Stimulated activated CD4-positive, alpha-beta T cell treated with anti-CD3 and anti-CD28 coated beads, Interleukin-2, amount 100 ng/mL, for 4 hours (primary cell): ENCODE data around the gene SMIM9.
"Not testable (repeated sequence)": the region's sequence is repeated elsewhere in the genome, so short reads cannot be mapped to it uniquely, and the experiment has no call there.

ENCODE experiments used
- DNase-seq: peaks from one replicate; pipeline ENCODE4 v3.0.0-alpha.2; 2020; ENCODE audit warnings: low read depth

Gene SMIM9

DNA sequence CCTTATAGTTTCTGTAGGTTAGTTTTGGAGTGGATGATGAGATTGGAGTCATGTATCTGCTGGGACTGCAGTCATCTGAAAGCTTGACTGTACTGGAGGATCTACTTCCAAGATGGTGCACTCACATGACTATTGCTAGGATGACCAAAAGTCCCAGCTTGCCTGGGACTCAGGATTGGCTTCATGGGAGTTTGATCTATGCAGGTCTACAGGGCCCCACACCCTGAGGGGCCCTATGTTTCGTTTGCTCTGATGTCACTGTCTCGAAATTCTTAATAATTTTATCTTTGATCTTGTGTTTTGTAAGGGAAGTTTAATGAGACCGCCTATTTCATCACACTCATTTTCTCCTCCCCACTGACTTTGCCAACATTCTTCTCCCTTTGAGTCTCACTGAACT is at the start of gene SMIM9:
Gene SMIM9 (minus strand): TSS at position 101 of the 400 bp plus-strand sequence. CDS start 3,806 bp downstream, outside the sequence.
- no peak for DNase-seq

DNA sequence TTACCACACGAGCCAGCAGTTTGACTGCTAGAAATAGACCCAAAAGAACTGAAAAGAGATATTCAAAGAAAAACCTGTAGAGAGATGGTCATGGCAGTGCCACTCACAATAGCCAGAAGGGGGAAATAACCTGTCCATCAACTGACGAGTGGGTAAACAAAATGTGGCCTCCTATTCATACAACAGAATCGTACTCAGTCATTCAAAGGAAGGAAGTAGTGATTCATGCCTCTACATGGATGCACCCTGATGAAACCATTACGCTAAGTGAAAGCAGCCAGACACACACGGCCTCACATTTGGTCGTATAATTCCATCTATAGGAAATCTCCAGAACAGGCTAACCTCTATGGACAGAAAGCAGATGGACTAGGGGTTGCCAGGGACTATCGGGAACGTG is 49.6 kb upstream of the SMIM9 start:
- DNase-seq: not testable (repeated sequence)

DNA sequence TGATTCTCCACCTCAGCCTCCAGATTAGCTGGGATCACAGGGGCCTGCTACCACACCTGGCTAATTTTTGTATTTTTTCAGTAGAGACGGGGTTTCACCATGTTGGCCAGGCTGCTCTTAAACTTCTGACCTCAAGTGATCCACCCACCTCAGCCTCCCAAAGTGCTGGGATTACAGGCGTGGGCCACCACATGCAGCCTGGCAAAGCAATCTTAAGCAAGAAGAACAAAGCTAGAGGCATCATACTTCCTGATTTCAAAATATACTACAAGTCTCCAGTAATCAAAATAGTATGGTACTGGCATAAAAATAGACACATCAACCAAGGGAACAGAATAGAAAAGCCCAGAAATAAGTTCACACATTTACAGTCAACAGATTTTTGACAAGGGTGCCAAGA is 38.9 kb upstream of the SMIM9 start:
- no peak for DNase-seq

DNA sequence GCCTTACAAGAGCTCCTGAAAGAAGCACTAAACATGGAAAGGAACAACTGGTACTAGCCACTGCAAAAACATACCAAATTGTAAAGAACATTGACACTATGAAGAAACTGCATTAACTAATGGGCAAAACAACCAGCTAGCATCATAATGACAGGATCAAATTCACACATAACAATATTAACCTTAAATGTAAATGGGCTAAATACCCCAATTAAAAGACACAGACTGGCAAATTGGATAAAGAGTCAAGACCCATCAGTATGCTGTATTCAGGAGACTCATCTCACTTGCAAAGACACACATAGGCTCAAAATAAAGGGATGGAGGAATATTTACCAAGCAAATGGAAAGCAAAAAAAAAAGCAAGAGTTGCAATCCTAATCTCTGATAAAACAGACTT is 34.1 kb upstream of the SMIM9 start:
- DNase-seq: not testable (repeated sequence)

DNA sequence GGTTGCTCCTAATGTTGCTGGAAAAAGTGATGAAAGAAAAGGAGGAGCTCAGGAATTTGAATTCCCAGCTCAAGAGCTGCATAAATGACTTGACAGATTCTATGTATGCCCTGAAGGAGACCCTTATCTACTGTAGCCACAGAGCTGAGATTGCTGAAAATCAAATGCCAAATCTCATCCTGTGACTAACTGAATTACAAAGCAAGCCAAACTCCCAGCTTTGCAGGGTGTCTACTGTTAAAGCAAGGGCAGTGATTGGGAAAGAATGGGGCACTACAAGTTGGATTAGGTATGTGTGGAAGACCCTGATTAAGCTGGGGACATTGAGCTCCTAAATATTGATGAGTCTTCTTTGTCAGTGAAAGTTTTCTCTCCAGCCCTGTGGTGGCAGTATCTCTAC is 20.8 kb upstream of the SMIM9 start:
- DNase-seq: no peak

DNA sequence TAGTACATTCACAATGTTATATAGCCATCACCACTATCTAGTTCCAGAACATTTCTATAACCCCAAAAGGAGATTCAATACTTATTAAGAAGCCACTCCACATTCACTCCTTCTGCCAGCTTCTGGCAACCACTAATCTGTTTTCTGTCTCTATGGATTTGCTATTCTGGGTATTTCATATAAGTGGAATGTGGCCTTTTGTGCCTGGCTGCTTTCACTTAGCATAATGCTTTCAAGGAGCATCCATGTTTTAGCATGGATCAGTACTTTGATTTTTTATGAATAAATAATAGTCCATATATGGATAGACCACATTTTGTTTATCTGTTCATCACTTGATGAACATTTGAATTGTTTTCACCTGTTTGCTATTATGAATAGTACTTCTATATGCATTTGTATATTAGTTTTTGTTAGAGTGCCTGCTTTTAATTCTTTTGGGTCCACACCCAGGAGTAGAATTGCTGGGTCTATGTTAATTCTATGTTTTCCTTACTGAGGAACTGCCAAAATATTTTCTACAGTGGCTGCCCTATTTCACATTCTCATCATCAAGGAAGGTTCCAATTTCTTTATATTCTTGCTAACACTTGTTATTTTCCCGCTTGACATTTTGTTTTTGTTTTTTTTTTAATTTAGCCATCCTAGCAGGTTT is 16.6 kb upstream of the SMIM9 start:
- no peak for DNase-seq

DNA sequence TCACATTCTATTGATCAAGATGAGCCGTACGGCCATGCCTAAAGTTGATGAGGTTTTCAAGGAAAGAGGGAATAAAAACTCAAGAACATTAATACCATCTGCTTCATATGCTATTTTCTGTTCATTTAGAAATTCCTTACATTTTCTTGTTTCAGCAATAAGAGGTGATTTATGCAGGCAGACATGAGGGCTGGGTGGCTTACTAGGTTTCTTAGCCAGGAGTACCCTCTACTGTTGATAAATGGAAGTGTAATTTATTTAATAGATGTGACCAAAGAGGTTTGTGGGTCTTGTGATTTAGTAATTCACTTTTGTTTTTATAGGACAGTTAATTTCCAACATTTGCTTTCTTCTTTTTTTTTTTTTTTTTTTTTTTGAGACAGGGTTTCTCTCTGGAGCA is 6.4 kb upstream of the SMIM9 start:
- no peak for DNase-seq

DNA sequence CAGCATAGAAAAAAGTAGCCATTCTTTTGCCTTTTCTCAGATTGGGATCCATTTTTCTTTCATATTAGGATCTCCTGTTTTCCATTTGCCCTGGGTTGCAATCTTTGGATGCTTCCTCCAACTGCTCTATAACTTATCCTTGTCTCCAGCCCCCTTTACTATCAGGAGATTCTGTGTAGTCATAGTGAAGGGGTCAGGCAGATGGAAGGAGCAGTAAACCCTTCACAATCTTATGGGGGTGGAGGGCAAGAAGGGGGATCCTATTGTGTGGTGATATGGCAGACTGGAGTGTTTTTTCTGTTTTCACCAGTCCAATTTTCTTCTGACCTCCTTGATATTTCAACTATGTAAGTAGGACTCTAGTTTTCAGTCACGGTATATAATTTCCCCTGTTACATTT is 1.7 kb upstream of the SMIM9 start:
- no peak for DNase-seq

DNA sequence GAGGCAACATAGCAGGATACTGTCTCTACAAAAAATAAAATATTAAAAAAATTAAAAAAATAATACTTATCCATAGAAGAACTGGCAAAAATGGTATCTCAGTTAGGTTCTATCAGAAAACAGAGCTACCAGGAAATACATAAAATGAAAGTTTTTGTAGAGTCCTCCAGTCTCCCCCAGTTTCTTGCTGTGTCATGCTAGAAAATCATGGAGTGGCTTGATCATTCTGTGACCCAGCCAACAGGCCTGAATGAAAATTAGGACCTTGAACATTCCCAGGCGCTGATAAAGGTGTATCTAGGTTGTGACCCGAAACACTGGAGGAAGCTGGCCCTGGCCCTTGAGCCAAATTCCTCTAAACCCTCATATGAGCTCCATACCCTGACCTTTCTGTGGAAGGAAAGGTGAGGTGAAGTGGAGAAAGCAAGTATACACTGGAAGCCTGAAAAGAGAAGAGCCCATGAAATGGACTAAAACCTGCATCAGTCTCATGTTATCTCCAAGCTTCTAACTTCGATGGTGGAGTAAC is 652 bp downstream of the SMIM9 start:
- DNase-seq: no peak

DNA sequence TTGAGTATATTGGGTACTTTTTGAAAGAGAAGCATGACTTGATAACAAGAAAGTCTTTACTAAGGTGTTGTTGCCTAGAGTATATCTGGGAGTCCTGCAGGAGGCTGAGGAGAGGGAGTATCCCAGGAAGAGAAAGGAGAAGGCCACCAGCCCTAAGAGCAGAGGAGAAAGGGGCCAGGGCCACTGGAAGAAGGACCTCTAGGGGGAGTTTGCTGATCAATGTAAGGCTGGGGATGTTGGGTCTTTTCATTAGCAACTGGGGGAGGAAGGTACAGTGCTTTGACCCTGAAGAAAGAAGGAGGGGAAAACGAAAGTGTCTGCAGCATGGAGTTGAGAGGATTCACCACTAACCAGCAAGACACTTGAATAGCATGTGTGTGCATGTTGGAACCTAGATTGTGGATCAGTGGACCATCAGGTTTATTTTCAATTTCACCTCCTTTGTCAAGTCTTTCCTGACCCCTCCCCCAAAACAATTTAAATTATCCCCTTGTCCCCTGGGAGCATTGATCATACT is 4.5 kb downstream of the SMIM9 start:
- DNase-seq: no peak

DNA sequence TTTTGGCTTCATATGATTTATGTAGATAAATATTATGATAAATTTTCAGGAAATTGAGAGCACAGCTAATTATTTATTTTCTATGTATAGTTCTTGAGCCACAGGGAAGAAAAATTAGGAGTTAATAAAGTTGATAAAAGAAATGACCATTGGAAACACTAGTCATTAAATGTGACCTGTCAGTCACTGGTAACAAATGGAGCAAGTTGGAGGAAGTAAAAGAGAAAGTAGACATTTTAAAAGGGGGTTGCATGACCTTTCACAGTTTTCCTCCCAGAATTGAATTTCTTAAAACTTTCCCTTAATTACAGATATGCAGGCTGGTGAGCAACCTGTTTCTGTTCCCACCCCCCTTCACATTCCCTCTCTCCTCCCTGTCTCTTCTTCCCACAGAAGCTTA is 5.3 kb downstream of the SMIM9 start:
- DNase-seq: no peak

DNA sequence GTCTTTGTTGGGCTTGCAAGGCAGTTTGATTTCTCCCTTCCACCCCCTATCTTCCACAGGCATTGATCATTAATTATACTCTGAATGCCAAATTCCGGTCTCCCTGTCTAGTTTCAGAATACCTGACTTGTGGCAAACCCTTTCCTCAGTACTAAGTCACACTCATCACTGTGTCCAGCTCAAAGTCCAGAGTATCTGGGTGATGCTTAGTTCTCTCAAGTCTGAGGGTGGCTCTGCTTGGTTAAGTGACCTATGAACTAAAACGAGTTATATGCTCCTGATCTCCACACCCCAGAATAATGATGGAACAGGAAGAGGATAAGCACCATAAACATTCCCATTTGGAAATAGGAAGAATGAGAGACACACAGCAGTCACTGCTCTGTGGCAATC is 6.5 kb downstream of the SMIM9 start:
- no peak for DNase-seq

DNA sequence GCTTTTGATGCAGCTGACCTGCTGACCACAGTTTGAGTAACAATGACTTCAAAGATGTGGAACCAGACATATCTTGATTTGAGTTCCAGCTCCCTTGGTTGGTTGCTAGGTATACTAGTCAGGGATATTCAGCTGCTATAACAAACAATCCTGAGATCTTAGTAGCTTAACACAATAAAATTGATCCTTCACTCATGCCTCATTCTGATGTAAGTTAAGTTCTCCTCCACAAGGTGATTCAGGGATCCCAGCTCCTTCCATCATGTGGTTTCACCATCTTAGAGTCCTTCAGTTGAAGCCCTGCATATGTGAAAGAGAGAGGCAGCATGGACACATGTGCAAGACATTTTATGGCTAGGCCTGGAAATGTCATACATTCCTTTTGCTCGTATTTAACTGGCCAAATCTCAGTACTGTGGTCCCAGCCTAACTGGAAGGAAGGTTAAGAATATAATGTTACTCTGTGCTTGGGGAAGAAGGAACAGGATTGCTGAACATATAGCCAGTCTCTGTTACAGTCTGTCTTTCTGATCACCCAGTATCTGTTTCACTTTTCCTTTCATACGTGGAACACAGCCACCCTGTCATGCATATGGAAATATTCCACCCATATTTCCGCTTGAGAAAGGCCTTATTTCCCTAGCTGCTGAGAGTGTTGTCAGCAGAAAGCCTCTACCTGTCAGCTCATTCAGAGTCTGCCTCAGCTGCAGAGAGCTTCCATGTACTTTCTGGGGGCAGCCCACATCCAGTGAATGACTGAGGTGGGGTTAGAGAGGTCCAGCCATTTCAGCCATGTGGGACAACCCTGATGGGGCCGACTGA is 7.1 kb downstream of the SMIM9 start:
- DNase-seq: no peak

DNA sequence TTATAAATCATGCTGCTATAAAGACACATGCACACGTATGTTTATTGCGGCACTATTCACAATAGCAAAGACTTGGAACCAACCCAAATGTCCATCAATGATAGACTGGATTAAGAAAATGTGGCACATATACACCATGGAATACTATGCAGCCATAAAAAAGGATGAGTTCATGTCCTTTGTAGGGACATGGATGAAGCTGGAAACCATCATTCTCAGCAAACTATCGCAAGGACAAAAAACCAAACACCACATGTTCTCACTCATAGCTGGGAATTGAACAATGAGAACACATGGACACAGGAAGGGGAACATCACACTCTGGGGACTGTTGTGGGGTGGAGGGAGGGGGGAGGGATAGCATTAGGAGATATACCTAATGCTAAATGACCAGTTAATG is 8.9 kb downstream of the SMIM9 start:
- DNase-seq: not testable (repeated sequence)

DNA sequence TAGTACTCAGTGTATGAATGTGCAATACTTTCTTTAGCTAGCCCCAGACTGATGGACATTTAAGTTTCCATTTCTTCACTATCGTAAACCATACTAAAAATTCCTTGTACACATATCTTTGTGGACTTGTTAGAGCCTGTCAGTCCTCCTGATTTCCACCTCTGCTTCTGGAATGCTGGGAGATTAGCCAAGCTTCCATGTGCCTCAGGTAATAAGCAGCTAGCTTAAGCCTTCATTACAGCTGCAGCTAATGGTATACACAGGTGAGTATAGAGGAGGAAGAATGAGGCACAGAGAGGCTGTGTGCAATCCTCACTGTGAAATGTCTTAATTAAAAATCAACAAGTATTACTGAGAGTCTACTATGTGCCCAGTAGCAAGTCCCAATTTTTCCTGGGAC is 9.8 kb downstream of the SMIM9 start:
- no peak for DNase-seq

DNA sequence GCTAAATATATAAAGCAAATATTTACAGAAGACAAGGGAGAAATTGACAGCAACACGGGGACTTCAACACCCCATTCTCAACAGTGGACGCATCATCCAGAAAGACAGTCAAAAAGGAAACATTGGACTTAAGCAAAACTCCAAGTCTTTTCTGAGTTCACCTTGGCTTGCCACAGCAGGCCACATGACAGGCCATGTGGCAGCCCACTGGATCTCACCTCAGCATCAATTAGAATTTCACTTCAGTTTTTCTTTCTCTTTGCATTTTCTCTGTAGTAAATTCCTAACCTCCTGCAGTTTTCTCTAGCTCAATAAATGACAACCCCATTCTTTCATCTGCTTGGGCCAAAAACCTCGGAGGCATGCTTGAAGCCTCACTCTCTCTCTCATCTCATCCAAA is 12.4 kb downstream of the SMIM9 start:
- no peak for DNase-seq

DNA sequence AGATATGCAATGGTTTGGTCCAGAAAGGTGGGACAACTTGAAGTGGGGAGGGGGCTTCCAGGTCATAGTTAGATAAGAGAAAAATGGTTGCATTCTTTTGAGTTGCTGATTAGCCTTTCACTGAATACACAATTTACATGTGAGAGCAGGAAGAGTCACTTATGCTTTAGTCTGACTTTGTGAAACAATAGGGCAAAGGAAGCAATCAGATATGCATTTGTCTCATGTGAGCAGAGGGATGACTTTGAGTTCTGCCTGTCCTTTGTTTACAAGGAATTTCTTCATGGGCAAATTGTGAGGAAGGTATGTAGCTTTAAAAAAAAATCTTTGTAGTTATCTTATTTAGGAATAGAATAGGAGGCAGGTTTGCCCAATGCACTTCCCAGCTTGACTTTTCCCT is 12.9 kb downstream of the SMIM9 start:
- DNase-seq: no peak

DNA sequence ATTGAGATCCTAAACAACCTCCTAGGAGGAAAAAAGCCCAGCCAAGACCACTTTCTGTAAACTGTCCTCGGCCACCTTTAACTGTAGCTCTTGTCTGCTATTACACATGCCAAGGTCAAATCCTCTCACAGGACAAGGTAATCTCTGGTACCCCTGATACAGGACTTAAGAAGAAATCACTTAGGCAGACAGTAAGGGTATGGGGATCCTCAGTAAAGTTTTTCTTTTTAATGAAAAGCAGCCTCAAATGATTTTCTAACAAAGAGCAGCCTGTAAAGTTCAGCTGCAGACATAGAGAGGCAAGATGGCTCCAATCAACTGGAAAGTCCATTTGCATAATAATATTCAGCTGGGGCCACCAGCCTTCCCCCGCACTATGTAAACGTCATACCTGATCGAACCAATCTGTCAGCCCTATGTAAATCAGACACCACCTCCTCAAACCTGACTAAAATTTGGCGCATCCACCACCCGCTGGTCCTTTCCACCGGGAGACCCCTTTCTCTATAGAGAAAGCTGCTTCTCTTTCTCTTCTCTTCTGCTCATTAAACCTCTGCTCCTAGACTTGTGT is 14.6 kb downstream of the SMIM9 start:
- DNase-seq: no peak

DNA sequence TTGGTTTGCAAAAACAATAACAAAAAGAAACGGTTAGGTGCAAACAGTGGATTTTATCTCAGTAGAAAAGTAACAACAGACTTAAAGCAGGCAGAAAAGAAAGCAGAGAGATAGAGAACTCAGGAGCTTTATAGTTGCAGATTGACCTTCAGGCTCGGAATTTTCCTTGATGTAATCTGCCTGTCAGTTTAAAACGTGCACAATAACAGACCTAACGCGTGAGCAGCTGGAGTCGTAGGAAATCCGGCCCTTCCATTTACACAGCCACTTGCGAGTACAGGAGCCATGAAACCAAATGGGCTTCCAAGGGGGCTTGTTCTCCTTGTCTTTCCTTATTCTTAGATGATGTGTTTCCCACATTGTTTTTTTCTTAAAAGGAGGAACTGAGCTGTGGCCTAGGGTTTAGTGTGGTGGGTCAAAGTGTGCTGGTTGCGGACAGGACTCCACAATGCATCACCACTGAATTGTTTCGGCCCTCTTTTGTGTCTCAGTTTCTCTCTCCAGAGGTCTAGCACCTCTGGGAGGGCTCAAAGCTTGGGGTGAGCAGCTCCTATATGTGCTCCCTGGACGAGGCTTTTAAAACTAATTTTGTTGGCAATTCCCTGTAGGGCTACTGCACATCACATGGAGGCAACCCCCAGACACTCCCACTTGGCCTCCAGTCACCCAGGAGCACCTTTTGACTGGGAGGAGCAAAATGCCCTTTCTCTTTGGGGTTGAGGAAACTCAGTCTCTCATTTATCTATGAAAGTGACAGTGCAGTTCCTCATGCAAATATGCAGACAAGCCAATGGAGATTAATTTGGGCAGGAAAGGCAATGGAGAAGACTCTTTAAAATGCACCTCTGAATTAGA is 15.3 kb downstream of the SMIM9 start:
- DNase-seq: no peak

DNA sequence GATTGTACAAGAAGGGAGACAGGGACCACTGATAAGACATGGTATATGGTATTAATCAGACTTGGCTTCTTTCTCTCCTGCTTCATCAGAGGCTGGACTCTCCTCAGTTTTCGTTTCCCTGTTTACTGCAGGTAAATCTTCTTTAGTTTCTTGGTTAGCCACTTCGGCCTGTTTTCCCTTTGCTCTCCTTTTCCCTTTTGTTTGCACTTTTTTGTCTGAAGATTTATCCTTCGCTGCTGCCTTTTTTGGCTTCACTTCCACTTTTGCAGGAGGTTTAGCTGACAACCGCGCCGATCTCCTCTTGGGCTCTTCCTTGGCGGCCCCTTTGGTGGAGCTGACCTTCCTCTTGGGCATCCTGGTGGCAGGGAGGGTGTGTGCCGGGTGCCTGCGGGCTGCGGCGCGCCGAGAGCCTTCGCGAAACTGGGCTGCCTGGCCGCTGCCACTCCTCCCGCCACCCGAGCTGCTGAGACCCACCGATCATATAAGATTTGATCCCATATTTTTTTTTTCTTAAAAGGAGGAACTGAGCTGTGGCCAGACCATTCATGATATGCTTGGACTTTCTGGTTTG is 17.3 kb downstream of the SMIM9 start:
- not testable (repeated sequence) for DNase-seq

DNA sequence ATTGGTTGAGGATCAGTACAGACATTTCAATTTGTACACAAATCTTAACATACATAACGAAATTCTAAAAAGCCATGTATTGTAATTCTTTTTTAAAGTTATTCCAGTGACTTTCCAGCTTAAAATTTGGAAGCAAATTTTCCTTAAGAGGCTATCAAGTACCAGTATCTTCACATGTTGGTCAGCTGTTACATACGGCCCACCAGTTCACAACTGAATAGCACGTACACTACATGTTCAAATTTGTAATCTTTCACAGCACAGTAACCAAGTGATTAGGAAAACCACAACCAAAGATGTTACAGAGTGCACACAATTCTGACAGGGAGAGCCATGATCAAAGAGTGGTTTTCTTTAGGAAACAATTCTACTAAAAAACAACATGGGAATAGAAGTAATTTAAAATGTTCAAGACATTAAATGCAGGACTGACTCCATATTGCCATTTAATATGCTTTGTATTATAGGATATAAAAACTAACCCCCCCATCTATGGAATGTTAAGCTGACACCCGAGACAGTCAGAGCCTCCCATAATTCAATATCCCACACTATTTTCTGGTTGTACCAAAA is 18.1 kb downstream of the SMIM9 start:
- not testable (repeated sequence) for DNase-seq
